Right lobe of liver (tissue), 6 donors: ENCODE measurements around the gene ERBB4. TPM values are rescaled to one million over a fixed set of nuclear protein-coding genes. Genes with fewer than 3 reads are reported as not detected.

Experiments
- ATAC-seq, 4 donors: fragments of 200-7000 bp; cut with Tn5 transposase; one replicate each; pipeline ENCODE4 v1.9.1; 2020; ENCODE audit warnings: mild to moderate bottlenecking in 4 of 4, moderate library complexity in 4 of 4
- DNase-seq, 3 donors: peaks; one replicate each; pipeline ENCODE4 v3.0.0-alpha.2; 2020
- H3K27ac ChIP-seq, 3 donors: fragments of 200-600 bp; one replicate each; pipeline ENCODE4 v1.8.0; 2022
- H3K27me3 ChIP-seq, 2 donors: fragments of 200-600 bp; one replicate each; pipeline ENCODE4 v1.8.0; 2022
- H3K36me3 ChIP-seq, 4 donors: fragments of 200-600 bp; sonication (generic) in 1 of 4; one replicate each; pipeline versions ENCODE4 v1.5.1 to v1.8.0; 2017 to 2022; ENCODE audit warnings: control low read depth in 1 of 4
- H3K4me1 ChIP-seq, 4 donors: fragments of 200-600 bp; sonication (generic) in 1 of 4; one replicate each; pipeline versions ENCODE4 v1.5.1 to v1.8.0; 2017 to 2022; ENCODE audit warnings: control low read depth in 1 of 4
- H3K4me3 ChIP-seq, 3 donors: fragments of 200-600 bp; one replicate each; pipeline ENCODE4 v1.8.0; 2022
- H3K9me3 ChIP-seq, 4 donors: fragments of 200-600 bp; sonication (generic) in 1 of 4; one replicate each; pipeline versions ENCODE4 v1.5.1 to v1.8.0; 2017 to 2022; ENCODE audit warnings: control low read depth in 1 of 4
- POLR2A ChIP-seq: fragments of 450-650 bp; IDR thresholded peaks from one replicate; pipeline ENCODE4 v1.6.1; 2017; ENCODE audit warnings: antibody characterized with exemption, mild to moderate bottlenecking
- WGBS: methylation state at CpG from one replicate; pipeline ENCODE4 v1.1.6; 2018; ENCODE audit warnings: low coverage, low lambda C conversion rate; ENCODE audit not compliant: insufficient coverage; ENCODE audit errors: missing lambda C conversion rate; 5-methylcytosine and 5-hydroxymethylcytosine counted together
- intact Hi-C, 2 donors: fragments of 100-400 bp; cut with DNase I; formaldehyde crosslinking; loops; one replicate each; pipeline versions ENCODE4 v1.11.2 to v1.14.1; 2022
- total RNA-seq, 6 experiments: library from RNA; depleted of rRNA in 2 of 6; stranded (reverse); fragments of >200 nt in 2 of 6; fragmentation: NEBNext Ultra II Directional in 3 of 6; extraction: Animal tissue kit (Norgen Biotek cat#: 25700) in 3 of 6; gene quantifications; one replicate each; pipeline versions ENCODE4 v1.1.0 to v1.2.4, GENCODE V29; 2016 to 2023
- TF ChIP-seq, protein P1 (sequence below), 4 donors: fragments of 200-600 bp in 3 of 4; fragments of 450-650 bp in 1 of 4; IDR thresholded peaks; one replicate each; pipeline versions ENCODE4 v1.5.1 to v1.8.0; 2016 to 2022; ENCODE audit warnings: antibody characterized with exemption in 4 of 4, mild to moderate bottlenecking in 2 of 4
- donor health status: DM: no; HTN: yes; CAD: no.
- donor health status: DM: no; HTN: no; CAD: no.
- donor health status: DM: no; HTN: no; CAD: no.
- donor health status: DM: no; HTN: yes; CAD: no.
- donor health status: DM: no; HTN: yes; CAD: no.

ERBB4 gene
- total RNA-seq, 6 experiments from 2014 or later = 0.02 to 0.59 (median 0.08) TPM; not detected in 2

- 70% methylated on average over 3 of the region's 3 CpGs for WGBS
- ATAC-seq (no peak), DNase-seq (no peak)
- Histone ChIP-seq H3K4me1 (no peaks in the 10 kb centered on the region), H3K36me3 (no peaks in the 10 kb centered on the region), H3K27ac (no peak overlapping the region), H3K4me3 (no peak overlapping the region), H3K9me3 (no peaks in the 10 kb centered on the region), H3K27me3 (no peaks in the 10 kb centered on the region)
- no peak for TF ChIP-seq POLR2A
- TF ChIP-seq, protein P1, sequence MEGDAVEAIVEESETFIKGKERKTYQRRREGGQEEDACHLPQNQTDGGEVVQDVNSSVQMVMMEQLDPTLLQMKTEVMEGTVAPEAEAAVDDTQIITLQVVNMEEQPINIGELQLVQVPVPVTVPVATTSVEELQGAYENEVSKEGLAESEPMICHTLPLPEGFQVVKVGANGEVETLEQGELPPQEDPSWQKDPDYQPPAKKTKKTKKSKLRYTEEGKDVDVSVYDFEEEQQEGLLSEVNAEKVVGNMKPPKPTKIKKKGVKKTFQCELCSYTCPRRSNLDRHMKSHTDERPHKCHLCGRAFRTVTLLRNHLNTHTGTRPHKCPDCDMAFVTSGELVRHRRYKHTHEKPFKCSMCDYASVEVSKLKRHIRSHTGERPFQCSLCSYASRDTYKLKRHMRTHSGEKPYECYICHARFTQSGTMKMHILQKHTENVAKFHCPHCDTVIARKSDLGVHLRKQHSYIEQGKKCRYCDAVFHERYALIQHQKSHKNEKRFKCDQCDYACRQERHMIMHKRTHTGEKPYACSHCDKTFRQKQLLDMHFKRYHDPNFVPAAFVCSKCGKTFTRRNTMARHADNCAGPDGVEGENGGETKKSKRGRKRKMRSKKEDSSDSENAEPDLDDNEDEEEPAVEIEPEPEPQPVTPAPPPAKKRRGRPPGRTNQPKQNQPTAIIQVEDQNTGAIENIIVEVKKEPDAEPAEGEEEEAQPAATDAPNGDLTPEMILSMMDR (IDR thresholded peaks at IDR 0.05) = no peak
- intact Hi-C loops = no loop called here
Observed at GRCh38 chr2:211514049-211514448, 1024.6 kb downstream of the ERBB4 start.

DNA sequence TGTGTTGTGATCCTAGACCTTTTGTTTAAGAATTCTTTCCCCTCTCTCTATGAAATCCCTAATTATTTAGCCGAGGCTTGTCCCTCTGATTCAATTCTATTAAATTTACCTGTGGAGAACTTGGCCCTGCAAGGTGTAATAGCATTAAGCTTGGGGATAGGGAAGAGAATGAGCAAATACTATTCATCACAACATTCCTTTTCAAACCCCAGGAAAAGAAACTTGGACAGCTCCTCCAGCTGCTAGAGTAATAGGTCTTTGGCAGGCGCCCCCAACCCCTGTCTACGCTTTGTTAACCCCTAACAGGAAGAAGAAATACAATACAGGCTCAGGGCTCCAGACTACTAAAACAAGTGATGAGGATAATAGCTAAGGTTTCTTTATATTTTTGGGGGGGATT is 1025.2 kb downstream of the ERBB4 start:
- Histone ChIP-seq H3K4me3 (no peak overlapping the region), H3K36me3 (no peaks in the 10 kb centered on the region), H3K27me3 (no peaks in the 10 kb centered on the region), H3K27ac (no peak overlapping the region), H3K4me1 (no peaks in the 10 kb centered on the region), H3K9me3 (no peaks in the 10 kb centered on the region)
- DNase-seq (no peak), ATAC-seq (no peak)
- TF ChIP-seq POLR2A = no peak
- TF ChIP-seq, protein P1 (IDR thresholded peaks at IDR 0.05) = no peak
- 49% methylated on average over 3 of the region's 3 CpGs for WGBS
- intact Hi-C loops = no loop called here

GRCh38 chr2:211512806-211513205 is 1025.8 kb downstream of the ERBB4 start:
- WGBS = 53% methylated on average over 3 of the region's 3 CpGs
- Histone ChIP-seq H3K9me3 (no peaks in the 10 kb centered on the region), H3K36me3 (no peaks in the 10 kb centered on the region), H3K4me3 (no peak overlapping the region), H3K27me3 (no peaks in the 10 kb centered on the region), H3K27ac (no peak overlapping the region), H3K4me1 (no peaks in the 10 kb centered on the region)
- ATAC-seq (no peak), DNase-seq (no peak)
- intact Hi-C loops = no loop called here
- TF ChIP-seq, protein P1 (IDR thresholded peaks at IDR 0.05) = no peak
- TF ChIP-seq POLR2A = no peak

DNA sequence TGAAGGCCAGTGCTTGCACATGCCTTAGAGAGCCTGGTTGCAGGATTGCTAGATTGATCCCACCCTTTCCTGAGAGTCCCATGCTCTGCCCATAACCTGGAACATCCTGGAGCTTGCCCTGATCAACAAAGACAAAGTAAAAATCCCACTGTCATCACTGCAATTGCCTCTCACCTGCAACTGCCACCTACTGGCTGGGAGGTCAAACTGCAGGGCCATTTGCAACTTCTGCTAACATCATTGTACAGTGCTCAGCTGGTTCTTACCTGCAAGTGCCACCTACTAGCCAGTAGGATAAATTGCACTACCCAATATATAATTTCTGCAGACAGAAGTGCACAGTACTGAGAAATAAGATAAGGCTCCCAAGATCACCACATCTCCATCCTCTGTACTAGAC is 1034.7 kb downstream of the ERBB4 start:
- Histone ChIP-seq H3K27ac (no peak overlapping the region), H3K4me3 (no peak overlapping the region), H3K36me3 (no peaks in the 10 kb centered on the region), H3K27me3 (no peaks in the 10 kb centered on the region), H3K9me3 (no peaks in the 10 kb centered on the region), H3K4me1 (no peaks in the 10 kb centered on the region)
- no peak for DNase-seq
- no peak for ATAC-seq
- no peak for TF ChIP-seq POLR2A
- TF ChIP-seq, protein P1 (IDR thresholded peaks at IDR 0.05) = no peak
- intact Hi-C loops = no loop called here

- TF ChIP-seq POLR2A = no peak
- TF ChIP-seq, protein P1 (IDR thresholded peaks at IDR 0.05) = no peak
- no peak for ATAC-seq
- H3K27ac ChIP-seq = no peak overlapping the region
- WGBS = 63% methylated on average over 2 of the region's 4 CpGs
- intact Hi-C loops = no loop called here
- no peak overlapping the region for H3K4me3 ChIP-seq
- H3K4me1 ChIP-seq = no peaks in the 10 kb centered on the region
- H3K27me3 ChIP-seq = no peaks in the 10 kb centered on the region
- no peaks in the 10 kb centered on the region for H3K9me3 ChIP-seq
- no peak for DNase-seq
- no peaks in the 10 kb centered on the region for H3K36me3 ChIP-seq
Observed at GRCh38 chr2:211503198-211503597, 1035.4 kb downstream of the ERBB4 start.
